AG20443 (cell line): ENCODE data around the gene AK5.

Experiments
- DNase-seq: peaks from one replicate; pipeline ENCODE4 v3.0.0; 2012; ENCODE audit warnings: low spot score, mixed read lengths

The AK5 gene, protein sequence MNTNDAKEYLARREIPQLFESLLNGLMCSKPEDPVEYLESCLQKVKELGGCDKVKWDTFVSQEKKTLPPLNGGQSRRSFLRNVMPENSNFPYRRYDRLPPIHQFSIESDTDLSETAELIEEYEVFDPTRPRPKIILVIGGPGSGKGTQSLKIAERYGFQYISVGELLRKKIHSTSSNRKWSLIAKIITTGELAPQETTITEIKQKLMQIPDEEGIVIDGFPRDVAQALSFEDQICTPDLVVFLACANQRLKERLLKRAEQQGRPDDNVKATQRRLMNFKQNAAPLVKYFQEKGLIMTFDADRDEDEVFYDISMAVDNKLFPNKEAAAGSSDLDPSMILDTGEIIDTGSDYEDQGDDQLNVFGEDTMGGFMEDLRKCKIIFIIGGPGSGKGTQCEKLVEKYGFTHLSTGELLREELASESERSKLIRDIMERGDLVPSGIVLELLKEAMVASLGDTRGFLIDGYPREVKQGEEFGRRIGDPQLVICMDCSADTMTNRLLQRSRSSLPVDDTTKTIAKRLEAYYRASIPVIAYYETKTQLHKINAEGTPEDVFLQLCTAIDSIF

DNA sequence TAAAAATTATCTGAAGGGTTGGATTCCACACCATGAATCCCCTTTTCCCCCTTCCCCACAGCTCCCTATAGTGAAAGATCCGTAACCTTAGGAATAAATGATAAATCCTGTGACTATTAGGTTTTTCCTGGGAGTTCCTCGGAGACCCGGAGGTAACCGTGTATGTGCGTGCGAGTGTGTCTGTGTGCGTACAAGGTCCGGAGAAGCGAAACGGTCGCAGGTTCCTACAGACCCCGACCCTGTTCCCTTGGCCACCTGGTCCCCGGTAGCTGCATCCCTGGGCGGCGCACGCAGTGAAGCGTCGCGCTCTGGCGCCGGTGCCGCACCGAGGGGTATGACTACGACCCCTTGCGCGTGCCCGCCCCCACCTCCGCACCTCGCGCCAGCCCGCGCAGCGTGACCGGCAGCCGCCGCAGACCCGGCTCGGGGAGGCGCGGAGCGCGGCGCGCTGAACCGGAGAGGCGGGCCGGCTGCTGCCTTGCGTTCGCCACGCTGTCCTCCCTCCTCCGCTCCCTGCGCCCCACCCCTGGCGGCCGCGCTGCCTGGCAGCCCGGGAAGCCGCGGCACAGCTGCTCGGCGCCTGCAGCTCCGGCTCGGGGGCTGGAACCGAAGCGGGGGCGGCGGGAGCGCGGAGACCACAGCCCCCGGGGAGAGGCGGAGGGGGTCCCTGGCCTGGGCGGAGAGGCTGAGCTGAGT, at the start of gene AK5:
TSS of gene AK5 (plus strand) at position 529 of the 696 bp plus-strand sequence. CDS start 295 bp downstream, outside the sequence.
- peak; percentile 93 for DNase-seq

DNA sequence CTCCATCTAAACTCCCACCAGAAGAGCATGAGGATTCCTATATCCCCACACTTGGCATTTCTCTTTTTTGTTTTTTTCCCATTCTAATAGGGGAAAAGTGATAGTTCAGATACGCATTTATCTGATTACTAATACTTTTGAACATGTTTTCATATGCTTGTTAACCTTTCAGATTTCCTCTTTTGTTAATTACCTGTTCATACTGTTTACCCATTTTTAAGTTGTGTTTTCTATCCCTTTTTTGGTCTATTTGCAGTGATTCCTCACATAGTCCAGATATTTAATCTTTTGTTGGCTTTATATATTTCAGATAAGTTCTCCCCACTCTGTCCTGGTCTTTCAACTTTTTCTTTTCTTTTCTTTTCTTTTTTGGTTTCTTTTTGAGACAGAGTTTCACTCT, 49.0 kb upstream of the AK5 start:
- no peak for DNase-seq

DNA sequence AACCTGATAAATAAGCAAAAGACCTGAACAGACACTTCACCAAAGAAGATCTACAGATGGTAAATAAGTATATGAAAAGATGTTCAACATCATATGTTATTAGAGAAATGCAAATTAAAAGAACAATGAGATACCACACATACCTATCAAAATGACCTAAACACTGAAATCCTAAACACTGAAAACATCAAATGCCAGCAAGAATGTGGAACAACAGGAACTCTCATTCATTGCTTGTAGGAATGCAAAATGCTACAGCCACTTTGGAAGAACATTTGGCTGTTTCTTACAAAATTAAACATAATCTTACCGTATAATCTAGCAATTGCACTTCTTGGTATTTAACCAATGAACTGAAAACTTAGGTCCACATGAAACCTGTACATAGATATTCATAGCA, 47.7 kb upstream of the AK5 start:
- no peak for DNase-seq

DNA sequence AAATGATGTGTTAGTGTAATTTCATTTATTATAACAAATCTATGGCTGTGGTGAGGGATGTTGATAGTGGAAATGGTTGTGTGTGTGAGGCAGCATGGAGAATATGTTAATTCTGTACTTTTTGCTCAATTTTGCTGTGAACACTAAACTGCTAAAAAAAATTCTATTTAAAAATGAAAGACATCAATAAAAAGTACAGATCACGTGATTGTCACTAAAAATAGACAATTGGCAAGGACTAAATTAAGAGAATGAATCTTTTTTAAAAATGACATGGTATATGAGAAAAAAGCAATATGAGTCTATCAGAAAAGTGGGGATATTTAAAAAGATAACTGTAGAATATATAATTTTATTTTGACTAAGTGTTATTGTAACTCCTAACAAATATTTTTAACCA, 46.9 kb upstream of the AK5 start:
- no peak for DNase-seq

DNA sequence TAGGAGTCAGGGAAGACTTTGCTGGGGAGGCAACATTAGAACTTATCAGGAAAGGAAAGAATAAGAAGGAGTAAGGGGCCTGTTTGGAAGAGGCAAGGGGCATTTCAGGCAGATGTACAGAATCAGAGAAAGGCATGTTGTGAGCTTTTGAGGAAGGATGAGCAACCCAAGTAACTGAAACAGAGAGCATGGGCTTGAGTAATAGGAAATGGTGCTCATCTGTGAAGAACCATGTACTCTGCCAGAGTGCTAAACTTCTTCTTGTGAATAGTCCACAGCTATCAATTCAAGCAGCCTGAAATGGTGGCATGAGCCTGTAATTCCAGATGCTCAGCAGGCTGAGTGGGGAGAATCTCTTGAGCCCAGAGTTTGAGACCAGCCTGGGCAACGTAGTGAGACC, 43.4 kb upstream of the AK5 start:
- DNase-seq: no peak

DNA sequence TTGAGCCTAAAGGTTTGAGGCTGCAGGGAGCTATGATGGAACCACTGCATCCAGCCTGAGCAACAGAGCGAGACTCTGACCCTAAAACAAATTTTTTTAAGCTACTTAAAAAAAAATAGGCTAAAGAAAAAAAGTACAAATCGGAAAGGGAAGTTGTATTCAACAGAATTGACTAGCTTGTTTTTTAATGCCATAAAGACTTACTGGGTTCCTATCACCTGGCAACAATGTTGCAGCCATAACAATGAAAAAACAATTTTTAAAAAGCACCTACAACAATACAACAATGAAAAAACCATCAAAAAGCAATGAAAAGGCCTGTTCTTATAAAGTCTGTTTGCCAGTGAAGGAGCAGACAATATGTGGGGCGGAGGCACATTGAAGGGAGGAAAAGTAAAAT, 42.5 kb upstream of the AK5 start:
- no peak for DNase-seq

DNA sequence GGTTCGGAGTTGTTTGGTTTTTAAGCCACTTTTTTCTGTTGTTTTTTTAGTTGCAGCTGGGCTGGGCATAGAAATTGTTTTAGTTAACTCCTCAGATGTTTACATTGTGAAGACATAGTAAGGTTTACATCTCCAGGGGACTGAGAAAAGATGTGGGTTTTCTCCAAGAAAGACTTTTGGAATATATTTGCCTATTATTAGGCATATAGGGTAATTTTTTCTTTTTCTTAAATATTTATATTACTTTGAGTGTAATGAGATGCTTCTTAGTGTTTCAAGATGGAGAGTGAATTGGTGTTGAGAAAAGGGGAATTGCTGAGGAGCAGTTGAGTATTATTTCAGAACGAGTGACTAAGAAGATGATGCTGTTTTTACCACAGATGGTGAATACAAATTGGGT, 36.0 kb upstream of the AK5 start:
- DNase-seq: no peak

DNA sequence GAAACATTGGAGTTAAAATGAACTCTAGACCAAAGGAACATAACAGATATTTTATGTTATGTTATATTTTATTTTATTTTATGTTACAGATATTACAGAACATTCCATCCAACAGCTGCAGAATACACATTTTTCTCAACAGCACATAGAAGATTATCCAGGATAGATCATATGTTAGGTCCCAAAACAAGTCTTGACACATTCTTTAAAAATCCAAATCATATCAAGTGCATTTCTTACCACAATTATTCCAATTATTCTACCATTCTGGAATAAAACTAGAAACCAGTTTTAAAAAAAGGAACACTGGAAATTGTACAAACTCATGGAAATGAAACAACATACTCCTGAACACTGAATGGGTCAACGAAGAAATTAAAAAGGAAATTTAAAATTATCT, 31.7 kb upstream of the AK5 start:
- no peak for DNase-seq

DNA sequence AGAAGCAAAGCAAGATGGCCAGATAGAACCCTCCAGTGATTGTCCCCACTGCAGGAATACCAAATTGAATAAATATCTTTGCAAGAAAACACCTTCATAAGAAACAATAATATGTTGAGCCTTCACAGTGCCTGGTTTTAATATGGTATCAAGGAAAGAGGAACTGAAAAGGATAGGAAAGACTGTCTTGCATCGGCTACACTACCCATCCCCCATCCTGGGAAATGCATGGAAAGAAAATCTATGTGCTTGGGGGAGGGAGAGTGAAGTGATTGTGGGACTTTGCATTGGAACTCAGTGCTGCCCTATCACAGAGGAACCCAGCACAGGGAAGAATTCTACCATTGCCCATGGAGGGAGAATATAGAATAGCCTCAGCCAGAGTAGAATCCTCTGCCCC, 28.6 kb upstream of the AK5 start:
- DNase-seq: no peak

DNA sequence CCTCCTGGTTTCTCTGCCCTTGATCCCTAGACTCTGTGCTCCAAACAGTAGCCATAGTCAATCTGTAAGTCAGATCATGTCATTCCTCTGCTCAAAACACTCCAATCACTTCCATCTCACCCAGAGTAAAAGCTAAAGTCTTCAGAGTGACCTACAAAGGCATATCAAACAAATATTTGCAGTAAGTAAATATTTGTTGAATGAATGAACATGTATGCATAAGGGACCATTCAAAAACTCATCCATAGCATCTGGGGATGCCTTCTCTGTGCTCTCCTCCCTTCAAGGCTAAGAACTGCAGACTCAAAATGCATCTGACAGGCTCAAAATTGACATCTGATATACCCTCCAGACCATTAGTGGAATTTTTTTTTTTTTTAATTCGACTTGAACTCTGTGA, 18.1 kb upstream of the AK5 start:
- DNase-seq: no peak

DNA sequence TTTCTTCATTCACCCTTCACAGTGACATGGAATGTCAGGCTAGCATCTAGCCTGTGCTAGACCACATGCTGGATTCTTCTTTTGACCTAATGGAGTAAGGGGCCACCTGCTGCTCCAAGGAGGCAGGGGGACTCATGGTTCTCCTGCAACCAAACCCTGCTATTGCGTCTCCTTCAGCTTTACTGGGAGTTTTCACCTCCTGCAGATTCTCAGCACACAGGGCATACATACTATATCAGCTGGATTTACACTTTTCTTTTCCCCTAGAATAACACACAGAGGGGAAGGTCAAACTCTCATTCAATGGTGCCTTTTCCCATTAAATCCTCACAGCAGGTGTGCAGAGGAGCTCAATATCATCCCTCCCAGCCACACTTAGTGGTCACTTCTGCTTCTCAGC, 16.6 kb upstream of the AK5 start:
- no peak for DNase-seq

DNA sequence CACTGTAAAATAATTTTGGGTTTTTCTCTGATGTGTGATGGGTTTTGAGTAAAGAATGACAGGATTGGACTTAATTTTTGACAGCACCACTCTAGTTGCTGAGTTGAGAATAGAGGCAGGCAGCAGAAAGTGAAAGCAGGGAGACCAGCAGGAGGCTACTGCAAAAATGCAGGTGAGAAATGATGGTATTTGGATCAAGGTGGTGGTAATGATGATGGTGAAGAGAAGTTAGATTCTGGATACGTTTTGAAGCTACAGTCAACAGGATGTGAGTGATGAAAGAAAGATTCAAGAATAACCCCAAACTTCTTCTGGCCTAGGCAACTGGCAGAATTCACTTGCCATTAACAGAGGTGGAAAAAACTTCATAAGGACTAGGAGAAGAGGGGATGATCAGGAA, 14.8 kb upstream of the AK5 start:
- DNase-seq: no peak

DNA sequence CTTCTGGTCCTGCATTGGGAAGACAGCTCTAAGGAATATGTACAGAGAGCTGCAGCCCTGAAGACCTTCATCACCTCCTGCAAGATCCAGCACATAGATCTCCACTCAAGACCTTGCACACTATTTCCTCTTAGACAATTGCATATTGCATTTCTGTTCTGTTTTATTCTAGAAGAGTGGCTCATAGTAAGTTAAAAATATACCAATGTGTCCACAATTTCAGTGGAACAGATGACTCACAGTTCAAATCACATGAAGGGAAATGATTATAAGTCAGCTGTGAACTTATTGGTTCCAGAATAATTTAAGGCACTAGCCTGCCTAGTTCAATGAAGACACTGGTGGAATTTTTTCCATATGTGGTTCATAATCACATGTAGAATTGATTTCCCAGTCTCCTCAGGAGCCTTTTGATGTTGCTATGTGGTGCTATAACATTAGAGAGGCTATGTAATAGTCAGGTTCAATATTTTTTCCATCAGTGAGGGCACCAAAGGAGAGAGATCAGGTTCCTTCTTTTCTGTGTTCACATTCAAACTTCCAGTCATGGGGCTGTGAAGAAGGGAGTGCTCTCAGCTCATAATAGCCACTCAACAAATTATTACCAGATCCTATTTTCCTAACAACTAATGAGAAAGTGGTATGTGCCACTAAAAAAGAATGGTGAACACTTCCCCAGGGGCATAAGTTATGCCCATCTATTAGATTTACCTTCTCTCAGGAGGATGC, 9.8 kb upstream of the AK5 start:
- peak; percentile 37 for DNase-seq

DNA sequence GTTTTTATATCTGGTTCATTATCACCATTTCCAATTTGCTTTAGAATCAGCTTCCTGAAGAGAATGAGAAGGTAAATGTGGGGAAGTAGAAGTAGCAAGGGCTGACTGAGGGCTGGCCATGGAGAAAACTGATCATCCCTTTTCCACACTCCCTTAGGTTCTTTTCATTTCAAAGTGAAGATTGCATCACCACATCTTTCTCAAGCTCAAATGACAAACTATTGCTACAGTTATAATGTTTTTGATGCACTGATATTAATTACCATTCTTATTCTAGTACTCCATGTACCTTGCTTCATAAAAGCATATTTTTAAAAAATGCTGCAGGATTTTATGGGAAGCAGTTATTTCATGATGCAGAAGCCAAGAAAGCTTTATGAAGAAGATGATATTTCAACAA, 7.9 kb upstream of the AK5 start:
- peak; percentile 24 for DNase-seq

DNA sequence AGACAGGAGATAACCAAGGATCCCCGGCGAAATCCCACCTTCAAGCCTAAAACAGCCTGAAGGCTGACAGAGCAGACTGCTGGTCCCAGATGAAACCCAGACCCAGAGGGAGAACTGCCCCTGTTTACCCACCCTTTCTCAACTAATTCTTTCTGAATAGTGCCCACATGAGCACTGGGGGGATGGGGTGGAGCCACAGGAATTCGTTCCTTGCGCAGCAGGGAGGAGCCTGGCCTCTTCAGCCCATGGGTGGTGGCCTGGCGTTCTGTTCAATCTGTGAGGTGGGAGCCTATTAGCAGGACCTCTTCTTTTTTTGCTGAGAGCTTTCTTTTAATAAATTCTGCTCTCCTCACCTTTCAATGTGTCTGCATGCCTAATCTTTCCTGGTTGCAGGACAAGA, 6.6 kb upstream of the AK5 start:
- DNase-seq: no peak

DNA sequence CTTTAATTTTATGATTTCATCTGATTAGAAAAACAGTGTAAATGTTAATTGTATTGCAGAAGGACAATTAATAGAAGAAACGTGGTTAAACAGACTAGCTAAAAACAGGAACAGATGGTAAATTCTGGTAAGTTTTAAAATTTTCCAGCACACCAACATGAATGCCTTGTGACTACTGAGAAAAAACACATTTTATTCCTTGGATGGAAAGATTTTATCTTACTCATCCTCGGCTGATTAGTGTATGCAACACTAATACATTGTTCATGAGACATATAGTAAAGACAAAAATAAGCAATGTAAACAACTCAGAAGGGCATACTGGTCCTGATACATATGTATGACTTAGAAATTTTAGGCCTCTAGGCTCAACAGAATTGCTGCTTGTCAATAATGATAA, 4.9 kb upstream of the AK5 start:
- DNase-seq: no peak

DNA sequence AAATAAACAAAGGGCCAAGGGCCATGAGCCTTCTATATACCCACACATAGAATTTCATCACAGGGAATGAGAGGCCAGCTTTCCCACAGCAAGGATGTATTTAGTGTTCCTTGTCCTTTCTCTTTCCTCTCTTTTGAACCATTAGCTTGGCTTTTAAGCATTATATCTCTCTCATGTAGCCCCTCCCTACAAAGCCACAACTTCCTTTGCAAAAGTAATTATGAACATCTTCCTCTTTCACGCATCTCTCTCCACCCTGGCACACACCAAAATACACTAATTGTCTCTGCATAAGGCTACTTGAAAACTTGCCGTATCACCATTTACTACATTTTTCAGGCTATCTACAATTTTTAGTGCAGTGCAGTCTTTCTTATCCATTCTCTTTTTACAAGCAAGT, 1.9 kb upstream of the AK5 start:
- no peak for DNase-seq

DNA sequence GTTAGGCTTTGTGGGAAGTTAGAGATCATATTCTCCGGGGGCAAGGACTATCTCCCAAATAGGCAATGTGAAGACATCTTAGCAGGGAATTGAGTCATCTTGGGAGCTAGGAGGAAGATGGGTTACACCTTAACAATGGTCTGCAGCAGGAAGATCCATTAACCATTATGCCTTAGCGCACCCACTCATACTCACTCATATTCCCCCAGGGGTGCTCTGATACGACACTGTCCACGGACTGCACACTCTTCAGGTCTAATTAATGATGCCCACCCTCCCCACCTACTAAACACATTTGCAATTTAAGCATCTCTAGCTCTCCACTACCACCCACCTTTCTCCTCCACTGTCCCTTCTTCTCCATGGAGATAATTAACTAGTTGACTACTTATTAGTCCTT, 857 bp upstream of the AK5 start:
- no peak for DNase-seq

DNA sequence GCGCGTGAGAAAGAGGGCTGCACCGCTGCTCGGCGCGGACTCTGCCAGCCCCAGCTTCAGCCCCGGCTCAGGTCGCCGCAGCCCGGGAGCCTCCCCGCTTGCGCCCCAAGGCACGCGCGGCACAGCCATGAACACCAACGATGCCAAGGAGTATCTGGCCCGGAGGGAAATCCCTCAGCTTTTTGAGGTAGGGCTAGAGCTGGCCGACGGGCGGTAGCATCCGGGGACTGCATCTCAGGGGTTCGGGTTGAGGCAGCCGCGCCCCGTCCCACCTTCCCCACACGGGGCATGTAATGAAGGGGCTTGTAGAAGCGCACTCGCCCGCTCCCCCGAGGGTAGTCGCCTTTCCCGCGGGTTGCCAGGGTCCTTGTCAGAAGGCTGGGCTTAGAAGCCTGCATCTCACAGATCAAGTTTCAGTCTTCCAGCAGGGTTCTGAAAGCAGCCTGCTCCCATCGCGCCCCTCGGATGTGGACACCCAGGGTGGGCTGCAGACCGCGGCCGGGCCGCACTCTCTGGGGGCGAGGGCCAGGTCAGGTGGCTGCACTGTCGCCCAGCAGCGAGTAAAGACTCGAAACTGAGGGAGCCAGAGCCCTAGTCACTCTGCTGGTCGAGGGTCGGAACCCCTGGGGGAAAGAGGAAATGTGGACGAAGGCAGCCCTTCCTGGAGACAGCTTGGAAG, 507 bp downstream of the AK5 start:
- peak; percentile 77 for DNase-seq

DNA sequence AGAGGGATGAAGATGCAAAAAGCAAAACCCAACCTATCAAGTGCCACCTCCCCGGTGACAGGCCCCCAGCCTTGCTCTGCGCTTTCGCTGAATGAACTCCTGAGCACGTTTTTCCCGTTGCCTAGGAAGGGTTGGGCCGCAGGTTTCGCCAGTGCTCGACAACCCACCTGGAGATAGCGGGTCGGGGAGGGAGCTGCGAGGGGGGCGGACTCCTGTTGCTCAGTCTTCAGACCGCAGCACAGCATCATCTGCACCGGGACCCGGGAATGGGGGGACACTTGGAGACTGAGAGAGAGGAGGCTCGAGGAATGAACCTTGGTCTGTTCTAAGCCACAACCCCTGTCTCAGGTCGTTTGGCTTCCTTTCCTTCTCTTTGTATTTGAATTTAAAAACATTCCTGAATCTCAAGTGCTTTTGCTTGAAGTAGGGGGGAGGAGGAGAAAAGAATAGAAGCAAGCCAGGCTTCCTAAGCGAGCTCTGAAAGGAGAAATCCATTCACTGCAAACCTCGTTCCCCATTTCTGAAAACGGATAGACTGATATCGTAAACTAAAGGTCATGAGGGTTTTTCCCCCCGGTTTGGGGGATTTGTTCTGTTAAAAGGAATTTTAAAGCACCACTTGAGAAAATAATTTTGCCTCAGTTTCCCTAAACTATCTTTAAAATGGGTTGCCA, 1.2 kb downstream of the AK5 start:
- DNase-seq: peak; percentile 39

DNA sequence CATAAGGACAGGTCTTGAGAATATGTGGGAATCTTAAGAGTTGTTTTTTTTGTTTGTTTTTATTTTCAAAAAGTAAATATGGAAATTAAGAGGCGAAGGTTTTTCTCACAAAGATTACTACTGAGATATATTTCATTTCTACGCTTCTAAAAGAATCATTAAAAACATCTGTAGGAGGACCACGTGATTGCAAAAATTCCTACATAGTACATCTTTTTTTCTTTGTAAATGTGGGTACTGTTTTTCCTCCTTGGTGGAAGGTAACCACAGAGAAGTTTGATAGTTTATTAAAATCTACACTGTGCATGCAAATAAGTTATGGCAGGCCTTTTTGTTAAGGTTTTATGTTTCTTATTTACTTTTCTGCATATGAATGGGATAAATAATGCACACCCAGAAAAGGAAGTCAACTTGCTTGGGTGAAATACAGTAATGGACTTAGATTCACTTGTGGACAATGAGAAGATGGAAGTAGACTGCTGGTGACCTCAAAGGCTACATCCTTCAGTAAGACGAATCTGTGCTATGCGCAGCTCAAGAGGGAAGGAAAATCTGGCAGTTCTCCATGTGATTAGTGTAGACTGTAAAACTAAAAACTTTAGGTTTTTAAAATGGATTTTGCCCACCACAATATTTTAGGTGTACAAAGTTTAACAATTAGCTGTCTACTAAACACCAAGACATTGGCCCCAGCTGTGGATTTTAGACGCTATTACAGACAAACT, 2.0 kb downstream of the AK5 start:
- DNase-seq: no peak
